Lower leg skin (tissue), 4 donors: ENCODE measurements around the gene DPT. TPM values are rescaled to one million over a fixed set of nuclear protein-coding genes. Genes with fewer than 3 reads are reported as not detected.

Experiments used
- DNase-seq, 2 donors: peaks; one replicate each; pipeline ENCODE4 v3.0.0-alpha.2; 2019; ENCODE audit warnings: low spot score in 2 of 2
- H3K4me3 ChIP-seq: fragments of 200-600 bp; sonication (generic); 2 replicates; pipeline ENCODE4 v1.5.1; 2017; ENCODE audit warnings: mild to moderate bottlenecking, low read depth; ENCODE audit not compliant: poor library complexity, severe bottlenecking
- CTCF ChIP-seq, 3 donors: fragments of 450-650 bp; IDR thresholded peaks; one replicate each; pipeline ENCODE4 v1.5.1; 2016; ENCODE audit warnings: antibody characterized with exemption in 3 of 3, mild to moderate bottlenecking in 3 of 3, moderate library complexity in 2 of 3
- POLR2A ChIP-seq, 2 donors: fragments of 450-650 bp; IDR thresholded peaks; one replicate each; pipeline ENCODE4 v1.6.1; 2016 to 2017; ENCODE audit warnings: antibody characterized with exemption in 2 of 2, mild to moderate bottlenecking in 1 of 2, moderate library complexity in 1 of 2
- WGBS, 2 donors: methylation state at CpG; one replicate each; pipeline ENCODE4 v1.1.5; 2018; 5-methylcytosine and 5-hydroxymethylcytosine counted together
- intact Hi-C: fragments of 100-400 bp; cut with DNase I; formaldehyde crosslinking; loops from one replicate; pipeline ENCODE4 v1.15.0; 2023; ENCODE audit warnings: low total_unique reads
- total RNA-seq, 4 donors: library from RNA; depleted of rRNA; stranded (reverse); fragments of >200 nt; gene quantifications; one replicate each; pipeline ENCODE4 v1.1.0, GENCODE V29; 2016

The DPT gene
- total RNA-seq, 4 donors from 2014 or later, result 6.1 to 32.9 (median 19.1) TPM

- WGBS, 2 donors, result 95 to 96% methylated on average over 2 of the region's 2 CpGs
- intact Hi-C loops, result no loop called here
- TF ChIP-seq POLR2A (IDR thresholded peaks at IDR 0.05) (no peak), CTCF (IDR thresholded peaks at IDR 0.05) (no peak)
Observed at GRCh38 chr1:168760241-168760640, 31.2 kb upstream of the DPT start.

GRCh38 chr1:168759077-168759476, 30.1 kb upstream of the DPT start:
- no peak overlapping the region for H3K4me3 ChIP-seq
- intact Hi-C loops, result no loop called here
- 45 to 62% methylated on average over 3 of the region's 3 CpGs for WGBS, 2 donors
- DNase-seq, result no peak
- TF ChIP-seq POLR2A (IDR thresholded peaks at IDR 0.05), result no peak
- no peak for TF ChIP-seq CTCF (IDR thresholded peaks at IDR 0.05)

More at GRCh38 chr1:168760241-168760640, 31.2 kb upstream of the DPT start:
- DNase-seq, result no peak
- no peak overlapping the region for H3K4me3 ChIP-seq

GRCh38 chr1:168758503-168758902, 29.5 kb upstream of the DPT start:
- WGBS, 2 donors, result 86 to 89% methylated on average over 1 of the region's 1 CpG
- intact Hi-C loops, result no loop called here
- no peak for DNase-seq
- TF ChIP-seq CTCF (IDR thresholded peaks at IDR 0.05) (no peak), POLR2A (IDR thresholded peaks at IDR 0.05) (no peak)
- H3K4me3 ChIP-seq, result no peak overlapping the region

GRCh38 chr1:168755800-168756418, 26.9 kb upstream of the DPT start:
- 64 to 78% methylated on average over 5 of the region's 5 CpGs for WGBS, 2 donors
- intact Hi-C loops, result no loop called here
- H3K4me3 ChIP-seq, result no peak overlapping the region
- no peak for TF ChIP-seq CTCF (IDR thresholded peaks at IDR 0.05)
- TF ChIP-seq POLR2A (IDR thresholded peaks at IDR 0.05), result no peak
- no peak for DNase-seq

- intact Hi-C loops, result no loop called here
- WGBS, 2 donors, result 43 to 44% methylated on average over 8 of the region's 8 CpGs
- no peak for TF ChIP-seq POLR2A (IDR thresholded peaks at IDR 0.05)
- TF ChIP-seq CTCF (IDR thresholded peaks at IDR 0.05), result no peak
- DNase-seq, result no peak
- H3K4me3 ChIP-seq, result no peak overlapping the region
Observed at GRCh38 chr1:168752171-168752832, 23.3 kb upstream of the DPT start.
